D721Med (cell line): ENCODE results near the gene FES.

Experiments used
- DNase-seq: peaks from one replicate; pipeline ENCODE4 v3.0.0; 2011; ENCODE audit warnings: low spot score; ENCODE audit not compliant: insufficient read length
- FAIRE-seq: peaks from 2 replicates; lab custom pipeline; 2011; peaks lifted over from hg19 to GRCh38; lab: Jason Lieb, UNC
- CTCF ChIP-seq: IDR thresholded peaks from 2 replicates; pipeline ENCODE4 v1.5.1; 2012; ENCODE audit warnings: mild to moderate bottlenecking, control low read depth; ENCODE audit not compliant: insufficient read depth; ENCODE audit errors: missing control alignments

FES gene

DNA sequence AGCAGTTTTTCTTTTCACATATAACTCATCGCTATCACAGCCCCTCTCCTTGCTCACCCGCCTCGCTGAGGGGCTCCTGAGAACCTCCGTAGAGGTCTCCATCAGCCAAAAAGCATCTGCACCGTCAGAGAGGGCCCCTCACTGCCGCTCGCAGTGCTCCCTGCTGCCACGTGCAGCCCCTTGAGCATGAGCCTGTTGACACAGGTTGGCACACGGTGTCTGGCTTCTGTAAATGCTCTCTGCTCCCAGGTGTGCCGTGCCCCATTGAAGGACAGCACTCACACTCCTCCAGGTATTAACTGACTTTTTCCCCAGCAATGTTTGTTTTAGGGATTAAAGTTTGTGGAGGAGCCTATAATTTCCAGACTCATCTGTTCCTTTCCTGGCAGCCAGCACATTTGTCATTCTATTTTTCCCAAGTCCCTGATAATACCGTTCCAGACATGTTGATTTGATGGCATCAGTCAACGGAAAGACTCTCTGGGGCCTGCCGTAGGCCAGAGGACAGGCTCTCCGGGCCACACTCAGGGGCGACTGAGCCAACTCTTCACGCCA lies 18.1 kb upstream of the FES start:
- DNase-seq (no peak), FAIRE-seq (no peak)
- no peak for TF ChIP-seq CTCF

GRCh38 chr15:90866800-90867199 lies 17.5 kb upstream of the FES start:
- DNase-seq (no peak), FAIRE-seq (no peak)
- no peak for TF ChIP-seq CTCF

GRCh38 chr15:90868261-90868689 lies 16.0 kb upstream of the FES start, which contains the start of gene FURIN:
Gene FURIN, plus strand, starts transcription at chr15:90868588. Its CDS starts 7,153 bp downstream, at chr15:90875741.
- TF ChIP-seq CTCF = no peak
- DNase-seq (no peak), FAIRE-seq (no peak)

DNA sequence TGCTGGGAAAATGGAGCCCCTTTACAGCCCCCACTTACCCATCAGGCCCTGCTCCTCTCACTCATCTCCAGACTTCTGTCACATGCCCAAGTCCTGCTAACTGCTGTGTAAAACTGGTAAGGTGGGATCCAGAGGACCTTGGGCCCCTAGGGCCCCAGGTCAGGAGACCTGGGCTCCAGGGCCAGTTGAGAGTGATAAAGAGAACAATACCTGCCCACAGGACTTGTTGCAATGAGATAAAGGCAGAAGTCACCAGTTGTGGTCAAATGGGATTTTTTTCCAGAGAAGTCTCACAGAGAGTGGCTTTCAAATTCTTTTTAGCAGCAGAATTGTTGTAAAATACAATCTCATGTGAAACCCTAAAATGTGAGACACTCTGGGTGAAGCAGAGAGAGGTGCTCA lies 15.2 kb upstream of the FES start:
- no peak for FAIRE-seq
- no peak for DNase-seq
- TF ChIP-seq CTCF = no peak

DNA sequence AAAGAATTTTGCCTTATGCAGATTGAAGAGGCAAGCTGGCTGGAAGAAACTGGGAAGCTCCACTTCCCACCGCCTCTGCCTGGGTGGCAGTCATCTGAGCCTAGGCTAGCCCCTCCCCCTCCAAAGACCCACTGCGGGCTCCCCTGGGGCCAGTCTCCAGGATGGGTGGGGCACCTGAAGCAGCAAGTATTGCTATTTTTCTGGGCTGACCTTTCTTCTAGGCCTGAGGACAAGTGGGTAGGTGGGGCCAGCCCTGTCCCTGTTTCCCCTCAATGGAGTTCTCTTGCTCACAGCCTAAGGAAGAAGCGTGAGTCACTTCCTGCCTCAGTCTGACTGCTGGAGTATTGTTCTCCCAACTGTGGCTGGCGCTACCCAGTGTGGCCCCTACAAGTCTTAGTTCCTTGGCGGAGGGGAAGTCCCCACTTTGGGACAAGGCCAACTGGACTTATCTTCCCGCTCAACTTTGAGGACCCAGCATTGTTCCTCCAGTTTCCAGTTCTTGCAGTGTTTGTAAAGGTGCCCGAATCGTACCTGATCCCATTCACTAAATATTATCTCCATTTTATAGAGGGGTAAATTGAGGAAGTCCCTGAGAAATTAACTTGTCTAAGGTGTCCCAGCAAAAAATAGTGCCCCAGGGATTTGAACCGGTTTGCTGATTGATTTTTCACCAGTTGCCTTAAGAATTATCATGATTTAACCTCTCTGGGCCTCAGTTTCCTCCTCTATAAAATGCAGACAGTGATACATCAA lies 14.5 kb upstream of the FES start:
- FAIRE-seq (no peak), DNase-seq (no peak)
- no peak for TF ChIP-seq CTCF

GRCh38 chr15:90870354-90871138 lies 13.8 kb upstream of the FES start:
- FAIRE-seq (no peak), DNase-seq (no peak)
- TF ChIP-seq CTCF = no peak
